ENCODE data around the gene PTTG1.

DNA sequence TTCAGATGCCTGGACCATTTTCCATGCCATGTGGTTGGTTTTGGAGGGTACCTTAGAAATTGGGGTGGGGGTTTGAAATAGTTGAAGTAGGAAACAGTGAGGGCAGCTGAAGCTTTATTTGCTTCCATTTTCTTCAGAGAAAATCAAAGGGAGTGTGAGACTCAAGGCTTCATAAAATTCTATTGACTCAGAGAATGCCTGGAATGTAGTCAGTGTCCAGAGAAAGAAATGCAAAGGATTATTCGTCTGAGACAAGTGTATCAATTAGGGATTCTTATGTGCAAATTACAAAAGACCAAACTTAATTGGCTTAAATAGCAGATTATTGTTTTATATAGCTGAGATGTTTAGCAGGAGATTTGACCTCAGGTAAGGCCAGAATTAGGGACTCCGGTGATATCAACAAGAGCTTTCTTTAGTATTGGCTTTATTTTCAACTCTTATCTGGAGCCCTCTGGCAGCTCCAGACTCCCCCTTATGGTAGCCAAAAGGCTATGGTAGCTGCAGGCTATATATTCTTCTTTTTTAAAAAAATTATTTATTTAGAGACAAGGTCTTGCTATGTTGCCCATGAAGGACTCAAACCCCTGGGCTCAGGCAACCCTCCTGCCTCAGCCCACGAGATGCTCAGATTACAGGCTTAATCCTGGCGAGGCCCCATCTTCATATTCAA lies 38.9 kb downstream of the PTTG1 start:
- TF ChIP-seq, protein P1, sequence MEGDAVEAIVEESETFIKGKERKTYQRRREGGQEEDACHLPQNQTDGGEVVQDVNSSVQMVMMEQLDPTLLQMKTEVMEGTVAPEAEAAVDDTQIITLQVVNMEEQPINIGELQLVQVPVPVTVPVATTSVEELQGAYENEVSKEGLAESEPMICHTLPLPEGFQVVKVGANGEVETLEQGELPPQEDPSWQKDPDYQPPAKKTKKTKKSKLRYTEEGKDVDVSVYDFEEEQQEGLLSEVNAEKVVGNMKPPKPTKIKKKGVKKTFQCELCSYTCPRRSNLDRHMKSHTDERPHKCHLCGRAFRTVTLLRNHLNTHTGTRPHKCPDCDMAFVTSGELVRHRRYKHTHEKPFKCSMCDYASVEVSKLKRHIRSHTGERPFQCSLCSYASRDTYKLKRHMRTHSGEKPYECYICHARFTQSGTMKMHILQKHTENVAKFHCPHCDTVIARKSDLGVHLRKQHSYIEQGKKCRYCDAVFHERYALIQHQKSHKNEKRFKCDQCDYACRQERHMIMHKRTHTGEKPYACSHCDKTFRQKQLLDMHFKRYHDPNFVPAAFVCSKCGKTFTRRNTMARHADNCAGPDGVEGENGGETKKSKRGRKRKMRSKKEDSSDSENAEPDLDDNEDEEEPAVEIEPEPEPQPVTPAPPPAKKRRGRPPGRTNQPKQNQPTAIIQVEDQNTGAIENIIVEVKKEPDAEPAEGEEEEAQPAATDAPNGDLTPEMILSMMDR (IDR thresholded peaks at IDR 0.05): no peak
- no peak for TF ChIP-seq POLR2A (IDR thresholded peaks at IDR 0.05)

All from testis (tissue), 2 donors.